HG02885 (cell line): Measurements from ENCODE around the gene CALB2.
A peak's percentile ranks its signal among the peaks of the same experiment; 100 is the strongest.
"Not testable (repeated sequence)": the region's sequence is repeated elsewhere in the genome, so short reads cannot be mapped to it uniquely, and the experiment has no call there.

Experiments used
- ATAC-seq: cut with Tn5 transposase; IDR thresholded peaks from one replicate; pipeline ENCODE4 v1.9.1; 2021; ENCODE audit warnings: mild to moderate bottlenecking; ENCODE audit not compliant: unreplicated experiment, poor library complexity

CALB2 gene, protein sequence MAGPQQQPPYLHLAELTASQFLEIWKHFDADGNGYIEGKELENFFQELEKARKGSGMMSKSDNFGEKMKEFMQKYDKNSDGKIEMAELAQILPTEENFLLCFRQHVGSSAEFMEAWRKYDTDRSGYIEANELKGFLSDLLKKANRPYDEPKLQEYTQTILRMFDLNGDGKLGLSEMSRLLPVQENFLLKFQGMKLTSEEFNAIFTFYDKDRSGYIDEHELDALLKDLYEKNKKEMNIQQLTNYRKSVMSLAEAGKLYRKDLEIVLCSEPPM

DNA sequence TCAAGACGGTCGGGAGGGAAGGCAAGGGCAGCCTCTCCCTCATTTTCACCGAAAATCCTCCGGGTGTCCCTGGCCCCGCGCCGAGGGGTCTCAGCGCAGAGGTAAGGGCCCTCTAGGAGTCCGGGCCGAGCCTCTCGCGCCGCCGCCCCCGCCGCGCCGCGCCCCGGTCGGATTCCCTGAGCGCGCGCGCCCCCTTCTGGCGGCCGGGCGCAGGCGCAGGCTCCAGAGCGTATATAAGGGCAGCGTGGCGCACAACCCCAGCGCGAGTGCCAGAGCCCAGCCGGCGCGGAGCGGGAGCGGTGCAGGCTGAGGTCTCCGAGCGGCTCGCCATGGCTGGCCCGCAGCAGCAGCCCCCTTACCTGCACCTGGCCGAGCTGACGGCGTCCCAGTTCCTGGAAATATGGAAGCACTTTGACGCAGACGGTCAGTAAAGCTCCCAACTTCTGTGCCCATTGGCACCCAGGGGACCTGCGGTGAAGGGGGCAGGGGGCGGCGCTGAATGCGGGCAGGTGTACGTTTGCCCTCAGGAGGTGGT lies at the start of gene CALB2:
CALB2 (plus strand) TSS at position 260 of the 535 bp plus-strand sequence; CDS start at position 330, 70 bp downstream.
- peak; percentile 89 for ATAC-seq

DNA sequence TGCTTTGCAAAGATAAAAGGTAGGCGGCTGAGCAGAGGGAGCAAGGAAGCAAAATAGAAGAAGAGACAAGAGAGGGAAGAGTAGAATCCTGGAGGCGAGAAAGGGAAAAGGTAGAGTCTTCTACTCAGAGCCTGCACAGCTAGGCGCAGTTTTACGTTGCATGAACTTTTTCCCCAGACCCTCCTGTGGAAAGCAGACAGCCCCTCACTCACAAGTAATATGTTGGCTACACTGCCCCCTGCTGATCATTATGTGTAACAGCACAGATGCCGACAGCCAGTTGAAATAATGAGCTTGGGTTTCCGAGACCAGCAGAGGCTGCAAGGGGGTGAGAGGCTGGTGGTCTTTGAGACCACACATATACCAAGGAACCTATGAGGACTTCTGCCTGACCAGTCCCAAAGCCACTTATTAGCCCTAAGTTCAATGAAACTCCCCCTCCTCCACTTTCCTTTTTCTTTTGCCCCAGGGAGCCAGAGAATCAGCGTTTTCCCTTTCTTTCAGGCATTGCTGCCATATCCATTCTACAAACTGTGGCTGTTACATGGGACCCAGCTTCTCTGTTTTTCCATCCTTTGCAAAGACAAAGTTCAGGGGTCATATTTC lies 46.9 kb upstream of the CALB2 start:
- no peak for ATAC-seq

DNA sequence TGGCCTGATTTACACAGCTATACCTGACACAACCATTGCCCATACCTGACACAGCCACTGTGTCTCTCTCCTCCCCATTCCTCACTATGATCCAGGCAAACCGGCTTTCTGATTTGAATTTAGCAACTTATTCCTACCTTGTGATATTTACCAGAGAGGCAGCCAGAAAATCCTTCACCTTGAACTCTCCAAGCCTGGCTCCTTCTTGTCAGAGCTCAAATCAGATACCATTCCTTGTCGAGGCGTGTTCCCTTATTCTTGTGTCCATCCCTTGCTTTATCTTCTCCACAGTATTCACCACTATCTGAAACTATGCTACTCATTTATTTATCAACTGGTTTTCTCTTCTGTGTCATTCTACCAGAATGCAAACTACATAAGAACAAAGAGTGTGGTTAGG lies 44.9 kb upstream of the CALB2 start:
- ATAC-seq, result not testable (repeated sequence)

DNA sequence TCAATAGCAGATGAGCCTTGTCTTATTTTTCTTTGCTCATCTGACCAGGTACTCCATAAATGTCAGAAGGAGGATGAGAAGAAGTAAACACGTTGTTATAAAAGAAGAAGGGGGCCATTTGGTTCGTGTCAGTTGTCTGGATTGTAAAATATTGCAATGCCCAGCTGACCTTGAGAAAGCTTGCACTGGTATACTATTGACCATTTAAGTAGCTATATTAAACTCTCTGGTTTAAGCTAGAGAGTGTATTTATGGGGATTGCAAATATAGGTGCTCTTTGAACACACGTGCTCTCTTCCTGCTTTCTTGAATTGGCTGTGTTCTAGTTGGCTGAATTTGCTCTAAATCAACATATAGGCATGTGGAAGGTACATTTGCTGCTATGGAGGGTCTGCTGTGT lies 43.3 kb upstream of the CALB2 start:
- no peak for ATAC-seq

DNA sequence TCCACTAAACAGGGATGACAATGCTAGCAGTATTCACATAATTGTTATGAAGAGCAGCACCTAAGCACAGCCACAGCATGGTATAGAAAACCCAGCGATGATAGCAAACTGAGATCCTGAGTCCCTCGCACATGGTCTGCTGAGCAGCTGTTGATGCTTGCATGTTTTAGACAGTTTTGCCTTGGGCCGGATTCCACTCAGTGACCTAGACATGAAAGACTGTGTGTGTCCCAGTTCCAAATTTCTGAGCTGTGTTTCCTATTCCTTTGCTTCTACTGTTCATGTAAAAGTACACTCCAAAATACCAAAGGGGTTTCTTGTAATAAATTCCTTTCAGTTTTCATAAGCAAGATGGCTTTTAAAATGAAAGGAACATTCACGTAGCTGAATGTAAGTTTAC lies 38.5 kb upstream of the CALB2 start:
- ATAC-seq, result no peak

DNA sequence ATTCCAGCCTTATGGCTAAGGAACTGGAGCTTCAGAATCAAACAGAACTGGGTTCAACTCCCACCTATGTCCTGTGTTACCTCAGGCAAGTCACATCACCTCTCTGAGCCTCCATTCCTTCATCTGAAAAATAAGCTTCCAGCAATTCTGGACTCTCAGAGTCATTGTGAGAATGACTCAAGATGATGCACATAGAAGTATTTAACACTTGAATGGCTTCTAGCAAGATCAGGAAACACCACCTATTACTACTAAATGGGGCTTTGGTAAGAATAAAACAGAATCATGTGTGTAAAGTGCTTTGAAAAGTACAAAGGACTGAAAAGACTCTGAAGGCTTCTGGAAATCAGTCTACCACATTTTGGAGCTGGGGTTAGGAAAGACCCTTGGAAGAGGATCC lies 30.8 kb upstream of the CALB2 start:
- no peak for ATAC-seq

DNA sequence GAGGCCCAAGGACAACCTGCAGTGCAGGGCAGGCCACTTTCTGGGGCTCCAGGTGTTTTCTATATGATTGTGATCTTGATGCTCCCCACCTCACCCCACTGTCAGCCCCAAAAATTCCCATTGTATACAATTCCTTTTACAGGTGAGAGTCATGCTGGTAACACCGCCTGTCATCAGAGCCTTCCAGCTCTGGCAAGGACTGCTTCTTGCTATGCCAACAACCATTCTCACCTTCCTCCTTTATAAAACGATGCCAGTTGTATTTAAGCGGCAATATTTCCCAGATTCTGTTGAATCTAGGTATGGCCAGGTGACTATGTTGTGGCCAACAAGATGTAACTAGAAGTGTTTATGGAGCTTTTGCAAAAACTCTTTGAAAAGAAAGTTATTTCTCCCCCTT lies 30.4 kb upstream of the CALB2 start:
- ATAC-seq, result no peak

DNA sequence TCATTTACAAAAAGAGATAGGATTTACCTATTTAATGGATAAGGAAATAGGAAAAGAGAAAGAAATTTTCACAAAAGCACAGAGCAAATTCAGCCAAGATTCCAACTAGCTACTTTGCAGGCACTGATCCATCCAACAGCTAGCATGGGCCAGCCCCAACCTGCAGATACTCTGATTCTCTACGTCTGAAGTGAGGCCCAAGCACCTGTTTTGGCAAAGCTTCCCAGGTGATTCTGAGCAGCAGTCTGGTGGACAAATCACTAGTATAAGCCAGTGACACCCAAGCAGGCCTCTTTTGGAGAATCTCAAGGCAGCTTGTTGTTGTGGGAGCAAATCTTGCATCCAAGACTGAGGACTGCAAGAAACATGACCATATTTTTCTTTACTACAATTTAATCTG lies 20.9 kb upstream of the CALB2 start:
- no peak for ATAC-seq

DNA sequence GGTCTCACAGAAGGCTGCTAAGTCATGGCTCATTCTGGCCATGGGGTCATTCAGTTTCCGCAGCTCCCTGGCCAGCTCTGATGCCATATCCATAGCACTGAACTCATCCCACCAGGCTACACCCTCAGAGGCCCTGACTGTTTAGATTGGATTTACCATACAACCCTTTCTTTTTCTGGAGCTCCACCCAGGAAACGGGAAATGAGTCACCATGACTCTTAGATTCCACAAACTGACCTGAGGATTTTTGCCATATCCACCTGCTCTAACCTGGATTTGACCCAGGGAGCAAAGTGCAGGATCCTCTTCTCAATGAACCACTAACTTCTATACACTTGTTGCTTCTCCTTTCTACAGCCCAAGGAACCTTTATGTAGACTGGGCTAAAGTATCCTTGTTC lies 20.3 kb upstream of the CALB2 start:
- ATAC-seq, result no peak

DNA sequence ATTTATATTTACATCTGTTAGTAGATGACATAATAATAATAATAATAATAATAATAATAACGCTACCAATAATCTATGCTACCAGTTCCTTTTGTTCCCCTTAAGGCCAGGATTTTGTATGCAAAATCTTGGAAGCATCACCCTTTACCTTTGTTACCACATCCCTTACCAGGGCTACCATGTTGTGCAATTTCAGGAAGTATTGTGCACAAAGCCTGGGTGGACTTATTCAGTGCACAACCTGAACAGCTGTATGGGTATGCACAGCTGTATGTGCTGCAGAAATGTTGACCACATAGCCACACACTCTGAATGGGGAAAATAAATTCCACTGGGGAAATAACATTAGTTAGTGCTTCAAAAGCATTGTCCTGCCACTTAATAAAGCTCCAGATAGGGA lies 19.9 kb upstream of the CALB2 start:
- no peak for ATAC-seq

DNA sequence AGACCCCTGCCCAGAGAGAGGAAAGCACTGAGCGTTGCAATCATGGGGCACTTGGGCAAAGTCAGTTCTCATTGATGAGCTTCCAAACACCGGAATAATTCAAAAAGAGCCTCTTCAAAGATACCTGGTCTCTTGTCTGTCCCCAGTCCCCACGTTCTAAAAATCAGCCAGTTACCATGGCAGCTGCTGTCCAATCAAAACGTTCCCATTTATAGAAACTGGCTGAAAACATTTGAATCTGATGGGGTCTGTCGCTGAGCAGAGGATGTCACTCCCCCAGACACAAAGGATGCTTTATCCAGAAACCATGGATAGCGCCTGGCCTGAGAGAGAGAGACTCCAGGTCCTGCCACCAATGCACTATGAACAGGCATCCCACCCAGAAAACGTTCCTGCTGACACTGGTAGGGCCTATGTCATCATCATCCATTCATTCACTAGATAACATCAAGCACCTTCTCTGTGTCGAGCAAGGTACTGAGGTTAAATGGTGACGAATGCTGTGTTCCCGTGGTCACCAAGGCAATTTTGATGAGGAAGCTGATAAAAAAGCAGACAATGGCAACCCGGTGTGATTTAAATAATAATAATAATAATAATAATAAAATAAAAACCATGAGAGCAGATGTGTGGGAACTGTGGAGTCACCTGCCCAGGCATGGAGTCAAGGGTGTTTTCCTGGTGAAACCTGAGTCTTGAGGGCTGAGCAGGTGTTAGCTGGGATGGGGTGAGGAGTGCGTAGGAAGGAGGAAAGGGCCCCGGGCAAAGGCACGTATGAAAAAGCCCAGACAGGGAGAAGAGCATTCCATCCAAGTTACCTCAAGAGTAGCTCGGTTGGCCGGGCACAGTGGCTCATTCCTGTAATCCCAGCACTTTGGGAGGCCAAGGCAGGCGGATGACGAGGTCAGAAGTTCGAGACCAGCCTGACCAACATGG lies 19.0 kb upstream of the CALB2 start:
- ATAC-seq, result no peak

DNA sequence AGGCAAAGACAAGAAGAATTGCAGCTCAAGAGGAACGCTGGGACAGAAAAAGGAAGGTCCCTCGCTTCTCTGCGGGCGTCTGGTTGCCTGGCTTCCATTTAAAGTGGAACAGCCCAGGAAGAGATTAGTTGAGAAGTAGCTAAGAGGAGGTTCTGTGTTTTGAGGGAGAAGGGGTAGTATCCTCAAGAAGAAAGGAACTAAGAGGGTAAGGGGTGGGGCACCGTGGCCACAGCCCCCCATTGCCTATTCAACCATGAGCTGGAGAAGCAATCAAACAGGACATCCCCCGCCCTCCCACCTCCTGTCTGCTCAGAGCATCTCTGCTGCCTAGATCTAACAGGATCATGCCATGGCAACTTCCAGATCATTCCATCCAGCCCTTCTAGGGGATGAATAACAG lies 18.1 kb upstream of the CALB2 start:
- ATAC-seq, result no peak

DNA sequence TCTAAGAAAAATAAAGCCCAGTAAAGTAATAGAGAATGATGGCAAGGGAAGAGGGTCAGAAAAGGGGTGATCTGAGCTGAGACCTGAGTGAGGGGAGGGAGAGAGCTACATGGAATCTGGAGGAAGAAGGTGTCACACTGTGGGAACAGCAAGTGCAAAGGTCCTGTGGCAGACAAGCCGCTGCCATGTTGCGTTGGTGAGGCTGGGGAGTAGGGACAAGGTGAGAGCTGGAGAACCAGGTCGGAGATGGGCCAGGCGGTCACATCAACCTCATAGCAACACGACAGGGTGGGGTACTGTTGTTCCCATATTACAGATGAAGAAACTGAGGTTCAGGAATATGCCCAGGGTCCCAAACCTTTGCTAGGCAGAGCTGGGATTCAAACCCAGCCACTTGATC lies 16.6 kb upstream of the CALB2 start:
- ATAC-seq, result no peak

DNA sequence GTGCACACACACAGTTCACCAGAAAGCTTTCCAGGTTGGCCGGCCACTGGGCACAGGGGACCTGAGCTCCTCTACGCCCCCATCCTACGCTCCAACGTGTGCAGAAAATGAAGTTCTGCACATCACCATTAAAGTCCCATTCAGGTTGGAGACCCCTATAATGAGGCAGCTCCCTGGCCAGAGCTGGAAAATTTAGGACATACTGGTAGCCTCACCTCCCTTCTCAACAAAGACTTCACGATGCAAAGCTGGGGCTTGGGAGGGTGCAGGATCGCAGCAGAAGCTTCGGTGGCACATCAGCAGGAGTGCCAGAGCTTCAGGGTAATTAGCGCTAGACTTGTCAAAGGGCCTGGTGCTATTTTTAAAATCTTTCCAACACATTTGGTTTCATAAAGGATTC lies 15.4 kb upstream of the CALB2 start:
- no peak for ATAC-seq

DNA sequence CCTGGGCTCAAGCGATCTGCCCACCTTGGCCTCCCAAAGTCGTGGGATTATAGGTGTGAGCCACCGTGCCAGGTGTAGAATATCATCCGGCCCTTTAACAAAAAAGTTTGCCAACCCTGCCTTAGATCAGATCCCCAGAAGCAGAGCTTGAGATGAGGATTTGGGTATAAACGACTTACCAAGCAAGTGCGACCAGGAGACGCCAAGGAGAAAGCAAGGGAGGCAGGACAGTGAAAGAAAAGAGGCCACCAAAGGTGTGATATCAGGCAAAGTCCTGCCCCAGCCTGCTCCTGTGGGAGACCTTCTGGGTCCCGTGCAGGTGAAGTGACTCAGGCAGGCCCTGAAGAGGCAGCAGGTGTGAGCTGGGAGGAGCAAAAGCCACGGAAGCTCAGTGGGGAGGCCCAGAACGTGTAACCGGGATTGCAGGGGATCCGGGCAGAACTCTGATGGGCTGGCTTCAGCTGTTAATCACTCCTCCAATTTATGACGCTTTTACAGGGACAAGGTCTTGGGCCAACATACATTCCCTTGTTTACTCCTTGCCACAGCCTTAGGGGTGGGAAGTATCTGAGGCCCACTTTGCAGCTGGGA lies 14.1 kb upstream of the CALB2 start:
- no peak for ATAC-seq

DNA sequence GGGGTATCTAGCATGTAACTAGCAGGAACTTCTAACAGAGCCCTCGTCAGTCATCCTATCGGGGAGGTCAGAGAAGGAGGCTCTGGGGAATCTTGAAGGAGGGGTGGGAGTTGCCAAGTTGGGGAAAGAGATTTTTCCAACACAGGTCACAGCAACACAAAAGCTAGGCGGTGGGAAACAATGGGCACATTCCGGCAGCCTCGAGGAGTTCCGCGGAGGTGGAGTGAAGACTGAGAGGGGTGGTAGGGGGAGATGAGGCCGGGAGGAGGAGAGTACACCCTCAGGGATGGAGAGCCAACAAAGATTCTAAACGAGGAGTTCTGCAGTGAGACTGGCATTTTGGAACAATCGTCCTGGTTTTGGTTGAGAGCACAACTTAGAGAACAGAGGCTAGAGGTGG lies 13.5 kb upstream of the CALB2 start:
- no peak for ATAC-seq

DNA sequence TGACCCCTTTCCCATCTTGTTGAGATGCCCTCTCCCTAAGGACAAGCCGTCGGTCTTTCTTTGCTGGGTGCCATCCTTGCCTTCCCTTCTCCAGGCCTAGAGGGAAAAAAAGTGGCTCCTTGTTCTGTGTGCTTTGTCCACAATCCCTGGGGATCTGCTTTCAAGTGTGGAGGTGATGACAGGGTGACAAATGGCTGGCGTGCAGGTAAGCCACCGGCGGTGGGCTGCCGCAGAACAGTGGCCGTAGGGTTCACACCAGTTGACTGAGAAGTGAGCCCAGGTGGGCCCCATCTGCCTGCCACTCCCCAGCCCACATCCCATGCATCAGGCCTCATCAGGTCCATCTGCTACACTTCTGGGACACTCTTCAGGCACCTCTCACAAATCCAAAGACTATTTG lies 11.4 kb upstream of the CALB2 start:
- ATAC-seq, result no peak

DNA sequence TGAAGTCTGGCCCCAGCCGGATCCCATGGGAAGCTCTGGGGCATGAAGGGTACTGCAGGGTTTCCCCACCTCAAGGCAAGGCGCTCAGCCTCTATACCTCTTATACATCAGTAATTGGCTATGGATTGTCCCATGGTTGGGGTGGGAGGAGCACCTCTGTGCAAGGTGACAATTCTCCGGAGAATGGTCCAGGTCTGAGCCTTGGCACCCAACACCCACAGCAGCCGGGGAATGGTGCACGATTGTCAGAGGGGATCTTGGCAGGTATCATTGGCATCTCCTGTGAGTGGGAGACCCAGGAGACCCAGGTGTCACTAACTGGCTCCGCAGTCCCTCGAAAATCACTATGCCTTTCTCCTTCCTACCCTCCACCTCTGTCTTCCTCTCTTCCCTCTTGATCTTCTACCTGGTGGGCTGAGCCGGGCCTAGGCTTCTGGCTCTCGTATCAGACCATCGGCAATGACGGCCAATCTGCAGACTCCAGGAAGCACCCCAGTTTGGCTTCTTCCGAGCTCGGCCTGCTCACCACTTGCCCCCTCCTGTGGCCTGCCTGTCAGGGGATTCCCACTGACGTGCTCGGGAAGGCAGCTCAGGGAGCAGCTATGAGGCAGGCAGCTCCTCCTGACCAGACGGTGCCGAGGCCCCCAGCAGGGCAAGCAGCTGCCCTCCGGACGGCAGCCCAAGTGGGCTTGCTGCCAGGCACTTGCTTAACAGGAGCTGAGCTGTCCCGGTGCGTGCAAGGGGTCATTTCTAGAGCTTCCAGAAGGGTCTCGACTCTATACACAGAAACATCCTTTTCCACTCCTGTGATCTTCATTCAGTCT lies 10.0 kb upstream of the CALB2 start:
- ATAC-seq, result no peak

DNA sequence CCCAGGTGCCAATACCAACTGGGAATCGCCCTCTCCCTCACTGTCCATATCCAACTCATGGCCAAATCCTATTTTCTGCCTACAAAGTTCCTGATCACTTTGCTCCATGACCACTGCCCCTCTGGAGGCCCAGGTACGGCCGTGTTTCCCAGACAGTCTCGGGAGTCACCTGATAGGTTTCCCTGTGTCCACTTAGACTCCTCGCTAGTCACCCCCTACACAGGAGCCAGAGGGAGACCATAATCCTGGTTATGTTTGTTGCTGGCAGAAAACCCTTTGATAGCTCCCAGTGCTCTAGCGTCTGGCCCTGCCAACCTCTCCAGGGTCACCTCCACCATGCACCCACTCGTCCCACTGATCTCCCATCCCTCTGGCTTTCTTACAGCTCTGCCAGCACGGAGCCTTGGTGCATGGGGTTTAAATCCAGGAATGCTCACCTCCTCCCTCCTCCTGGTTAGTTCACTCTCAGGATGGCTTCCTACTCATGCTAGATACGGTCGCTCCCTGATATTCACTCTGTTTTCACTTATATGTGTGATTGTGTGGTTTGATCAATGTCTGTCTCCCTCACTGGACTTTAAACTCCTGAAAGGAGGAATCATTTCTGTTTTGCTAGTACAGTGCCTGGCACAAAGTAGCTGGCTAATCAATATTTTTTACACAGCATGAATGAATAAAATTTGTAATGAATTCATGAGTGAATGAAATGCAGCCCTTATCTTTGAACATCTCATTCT lies 7.5 kb upstream of the CALB2 start:
- ATAC-seq, result no peak
